Bronchial epithelial cell (primary cell): ENCODE results near the gene COL5A1. TPM values are rescaled to one million over a fixed set of nuclear protein-coding genes. Genes with fewer than 3 reads are reported as not detected.

Experiments
- DNase-seq: peaks from one replicate; pipeline ENCODE4 v3.0.0-alpha.2; 2010; ENCODE audit warnings: low read depth
- FAIRE-seq: peaks from 2 replicates; lab custom pipeline; 2011; peaks lifted over from hg19 to GRCh38; lab: Jason Lieb, UNC
- H3K27me3 ChIP-seq: 2 replicates; pipeline ENCODE4 v1.5.1; 2011; ENCODE audit warnings: low read length; ENCODE audit not compliant: control insufficient read depth, insufficient read depth
- H3K36me3 ChIP-seq: 2 replicates; pipeline ENCODE4 v1.5.1; 2011; ENCODE audit warnings: low read length; ENCODE audit not compliant: control insufficient read depth, insufficient read depth
- H3K4me3 ChIP-seq: 2 replicates; pipeline ENCODE4 v1.5.1; 2011; ENCODE audit warnings: mild to moderate bottlenecking, low read depth, low read length, control low read depth
- CTCF ChIP-seq: IDR thresholded peaks from 2 replicates; pipeline ENCODE4 v1.5.1; 2011; ENCODE audit warnings: mild to moderate bottlenecking, moderate library complexity, low read length, control low read depth, inconsistent platforms; ENCODE audit not compliant: insufficient read depth, severe bottlenecking
- total RNA-seq: library from RNA; depleted of rRNA; stranded (reverse); fragments of >200 nt; gene quantifications from 2 replicates; pipeline ENCODE4 v1.2.1, GENCODE V29; 2014

The COL5A1 gene
- total RNA-seq, 1 donor from 2014 or later, result 6.3 TPM

- Histone ChIP-seq H3K4me3 (no peak overlapping the region), H3K36me3 (peaks cover 1% of the 10 kb centered on the region), H3K27me3 (no peaks in the 10 kb centered on the region)
- TF ChIP-seq CTCF, result no peak
- FAIRE-seq (no peak), DNase-seq (no peak)
These were observed 50.3 kb downstream of the COL5A1 start for GRCh38 chr9:134691695-134692572.

GRCh38 chr9:134692573-134692860, 50.9 kb downstream of the COL5A1 start:
- no peak for TF ChIP-seq CTCF
- no peak for DNase-seq
- FAIRE-seq, result no peak
- Histone ChIP-seq H3K36me3 (peaks cover 1% of the 10 kb centered on the region), H3K4me3 (no peak overlapping the region), H3K27me3 (no peaks in the 10 kb centered on the region)

- TF ChIP-seq CTCF, result no peak
- DNase-seq (no peak), FAIRE-seq (no peak)
- Histone ChIP-seq H3K36me3 (peaks cover 1% of the 10 kb centered on the region), H3K4me3 (no peak overlapping the region), H3K27me3 (no peaks in the 10 kb centered on the region)
These were observed 51.4 kb downstream of the COL5A1 start for GRCh38 chr9:134693011-134693410.

- peaks cover 1% of the 10 kb centered on the region for H3K36me3 ChIP-seq
- FAIRE-seq (no peak), DNase-seq (no peak)
- no peak overlapping the region for H3K4me3 ChIP-seq
- no peaks in the 10 kb centered on the region for H3K27me3 ChIP-seq
- TF ChIP-seq CTCF, result no peak
These were observed 52.2 kb downstream of the COL5A1 start for GRCh38 chr9:134693641-134694367.

GRCh38 chr9:134694368-134694665, 52.7 kb downstream of the COL5A1 start:
- no peak for DNase-seq
- TF ChIP-seq CTCF, result no peak
- no peak overlapping the region for H3K4me3 ChIP-seq
- H3K36me3 ChIP-seq, result peaks cover 1% of the 10 kb centered on the region
- FAIRE-seq, result no peak
- no peaks in the 10 kb centered on the region for H3K27me3 ChIP-seq
